ENCODE measurements around the gene SLC35E2B.

DNA sequence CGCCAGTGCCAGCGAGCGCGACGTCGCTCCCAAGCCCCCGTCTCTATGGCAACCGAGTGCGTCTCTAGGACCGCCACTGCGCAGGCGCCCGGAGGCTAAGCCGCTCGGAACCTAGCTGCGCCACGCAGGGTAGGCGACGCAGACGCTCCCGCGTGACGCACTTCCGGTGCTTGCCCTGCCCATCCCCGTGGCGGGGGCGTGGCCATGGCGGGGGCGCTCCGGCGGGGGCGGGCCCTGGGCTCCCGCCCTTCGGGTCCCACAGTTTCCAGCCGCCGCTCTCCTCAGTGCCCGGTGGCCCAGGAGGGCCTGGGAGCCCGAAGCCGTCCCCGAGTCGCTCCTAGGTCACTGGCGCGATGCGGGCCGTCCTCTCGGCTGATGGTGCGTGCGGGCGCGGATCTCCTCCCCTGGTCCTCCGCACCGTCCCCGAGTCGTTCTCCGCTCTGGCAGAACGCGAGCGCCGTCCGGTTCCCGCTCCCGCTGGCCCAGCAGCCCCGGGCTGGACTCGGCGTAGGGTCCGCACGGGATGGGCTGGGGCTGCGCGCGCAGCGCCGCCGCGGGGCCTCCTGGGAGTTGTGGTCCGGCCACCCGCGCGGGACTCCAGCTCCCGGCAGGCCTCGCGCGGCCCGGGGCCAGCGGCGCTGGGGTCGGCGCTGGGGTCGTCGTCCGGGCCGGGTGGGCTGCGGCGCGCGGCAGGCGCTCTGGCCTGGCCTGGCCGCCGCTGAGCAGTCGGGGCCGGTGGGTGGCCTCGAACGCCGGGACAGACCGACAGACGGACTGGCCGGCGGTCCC, 77.1 kb downstream of the SLC35E2B start, which contains the start of gene MIB2:
- TF ChIP-seq, protein P1, sequence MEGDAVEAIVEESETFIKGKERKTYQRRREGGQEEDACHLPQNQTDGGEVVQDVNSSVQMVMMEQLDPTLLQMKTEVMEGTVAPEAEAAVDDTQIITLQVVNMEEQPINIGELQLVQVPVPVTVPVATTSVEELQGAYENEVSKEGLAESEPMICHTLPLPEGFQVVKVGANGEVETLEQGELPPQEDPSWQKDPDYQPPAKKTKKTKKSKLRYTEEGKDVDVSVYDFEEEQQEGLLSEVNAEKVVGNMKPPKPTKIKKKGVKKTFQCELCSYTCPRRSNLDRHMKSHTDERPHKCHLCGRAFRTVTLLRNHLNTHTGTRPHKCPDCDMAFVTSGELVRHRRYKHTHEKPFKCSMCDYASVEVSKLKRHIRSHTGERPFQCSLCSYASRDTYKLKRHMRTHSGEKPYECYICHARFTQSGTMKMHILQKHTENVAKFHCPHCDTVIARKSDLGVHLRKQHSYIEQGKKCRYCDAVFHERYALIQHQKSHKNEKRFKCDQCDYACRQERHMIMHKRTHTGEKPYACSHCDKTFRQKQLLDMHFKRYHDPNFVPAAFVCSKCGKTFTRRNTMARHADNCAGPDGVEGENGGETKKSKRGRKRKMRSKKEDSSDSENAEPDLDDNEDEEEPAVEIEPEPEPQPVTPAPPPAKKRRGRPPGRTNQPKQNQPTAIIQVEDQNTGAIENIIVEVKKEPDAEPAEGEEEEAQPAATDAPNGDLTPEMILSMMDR (conservative IDR thresholded peaks at IDR 0.05; ENCODE audit: low read length): no peak
- no peak for TF ChIP-seq EZH2phosphoT487 (IDR thresholded peaks at IDR 0.05; ENCODE audit: borderline replicate concordance)
